IMR-90 (cell line): ENCODE results near the gene YARS2. TPM values are rescaled to one million over a fixed set of nuclear protein-coding genes. Genes with fewer than 3 reads are reported as not detected.

ENCODE experiments used
- ATAC-seq: fragments of 200-7000 bp; cut with Tn5 transposase; 2 replicates; pipeline ENCODE4 v1.9.1; 2020; ENCODE audit warnings: low read depth, mild to moderate bottlenecking, moderate library complexity
- BruUV-seq: library from RNA; stranded (reverse); fragments of 400-500 nt; replicated peaks from 2 replicates; lab custom pipeline; 2021; lab: Mats Ljungman, UMichigan
- CTCF ChIA-PET: fragments of 300-600 bp; formaldehyde crosslinking; extraction: SDS; loops from one replicate; lab custom pipeline; 2021; ENCODE audit warnings: antibody characterized with exemption; lab: Yijun Ruan, JAX
- POLR2A ChIA-PET: fragments of 300-600 bp; sonication (Branson Sonifier 250); formaldehyde crosslinking; loops from one replicate; lab custom pipeline; 2022; ENCODE audit warnings: antibody characterized with exemption; ENCODE audit not compliant: unreplicated experiment; lab: Charles Lee
- DNase-seq: peaks from one replicate; pipeline ENCODE4 v3.0.0; 2013
- H2AFZ ChIP-seq: replicated peaks from 2 replicates; pipeline ENCODE3; 2013; ENCODE audit warnings: low read length, mild to moderate bottlenecking; ENCODE audit not compliant: poor library complexity
- H2AK5ac ChIP-seq: 2 replicates; pipeline ENCODE4 v1.6.1; 2013; ENCODE audit warnings: low read depth, low read length, inconsistent platforms
- H2AK9ac ChIP-seq: replicated peaks from 2 replicates; pipeline ENCODE3; 2013; ENCODE audit warnings: mild to moderate bottlenecking, low read depth, low read length, moderate library complexity; ENCODE audit not compliant: poor library complexity
- H2BK120ac ChIP-seq: 2 replicates; pipeline ENCODE4 v1.6.1; 2013; ENCODE audit warnings: low read depth, low read length, inconsistent platforms
- H2BK15ac ChIP-seq: 3 replicates; pipeline ENCODE4 v1.6.1; 2013; ENCODE audit warnings: low read depth, low read length, inconsistent platforms
- H2BK20ac ChIP-seq: 2 replicates; pipeline ENCODE4 v1.6.1; 2013; ENCODE audit warnings: low read depth, mild to moderate bottlenecking, inconsistent platforms, low read length, moderate library complexity
- H2BK5ac ChIP-seq: 2 replicates; pipeline ENCODE4 v1.6.1; 2013; ENCODE audit warnings: mild to moderate bottlenecking, low read depth, low read length, inconsistent platforms; ENCODE audit not compliant: poor library complexity, severe bottlenecking
- H3K14ac ChIP-seq: replicated peaks from 2 replicates; pipeline ENCODE4 v1.6.1; 2013; ENCODE audit warnings: low read depth, low read length, inconsistent platforms
- H3K18ac ChIP-seq: 2 replicates; pipeline ENCODE4 v1.6.1; 2013; ENCODE audit warnings: low read depth, low read length, control low read depth
- H3K23ac ChIP-seq: 2 replicates; pipeline ENCODE4 v1.6.1; 2013; ENCODE audit warnings: low read depth, low read length, inconsistent platforms
- H3K27ac ChIP-seq: 2 replicates; pipeline ENCODE4 v1.5.1; 2013; ENCODE audit warnings: mild to moderate bottlenecking, control low read depth, low read length; ENCODE audit not compliant: insufficient read depth
- H3K27me3 ChIP-seq: 2 replicates; pipeline ENCODE4 v1.6.1; 2013; ENCODE audit warnings: low read length; ENCODE audit not compliant: control insufficient read depth, insufficient read depth
- H3K36me3 ChIP-seq: 2 replicates; pipeline ENCODE4 v1.6.1; 2013; ENCODE audit warnings: low read length, mixed read lengths; ENCODE audit not compliant: control insufficient read depth, insufficient read depth
- H3K4ac ChIP-seq: 2 replicates; pipeline ENCODE4 v1.6.1; 2013; ENCODE audit warnings: low read depth, low read length, inconsistent platforms
- H3K4me1 ChIP-seq: 2 replicates; pipeline ENCODE4 v1.6.1; 2013; ENCODE audit warnings: low read length, mixed read lengths; ENCODE audit not compliant: control insufficient read depth, insufficient read depth
- H3K4me2 ChIP-seq: 2 replicates; pipeline ENCODE4 v1.6.1; 2013; ENCODE audit warnings: low read depth, mild to moderate bottlenecking, control low read depth, low read length, moderate library complexity
- H3K4me3 ChIP-seq: 2 replicates; pipeline ENCODE4 v1.5.1; 2013; ENCODE audit warnings: low read depth, mild to moderate bottlenecking, control low read depth, low read length, moderate library complexity; ENCODE audit not compliant: insufficient read depth
- H3K56ac ChIP-seq: 2 replicates; pipeline ENCODE4 v1.6.1; 2013; ENCODE audit warnings: low read length, inconsistent platforms; ENCODE audit not compliant: insufficient read depth; ENCODE audit errors: extremely low read depth
- H3K79me1 ChIP-seq, 2 experiments: 2 replicates each; pipeline ENCODE4 v1.6.1; 2013; ENCODE audit warnings: low read length in 2 of 2, inconsistent platforms in 1 of 2, low read depth in 1 of 2
- H3K9ac ChIP-seq: 2 replicates; pipeline ENCODE4 v1.6.1; 2013; ENCODE audit warnings: low read depth, low read length, control low read depth
- H3K9me1 ChIP-seq: 2 replicates; pipeline ENCODE4 v1.6.1; 2013; ENCODE audit warnings: low read length, inconsistent platforms; ENCODE audit not compliant: insufficient read depth
- H3K9me3 ChIP-seq: 2 replicates; pipeline ENCODE4 v1.6.1; 2013; ENCODE audit warnings: low read length; ENCODE audit not compliant: control insufficient read depth, insufficient read depth
- H4K20me1 ChIP-seq: 2 replicates; pipeline ENCODE4 v1.6.1; 2013; ENCODE audit warnings: low read length, inconsistent platforms; ENCODE audit not compliant: insufficient read depth
- H4K5ac ChIP-seq: 2 replicates; pipeline ENCODE4 v1.6.1; 2013; ENCODE audit warnings: mild to moderate bottlenecking, low read depth, low read length, control low read depth
- H4K8ac ChIP-seq, 2 experiments: 2 replicates each; pipeline ENCODE4 v1.6.1; 2013; ENCODE audit warnings: low read depth in 2 of 2, low read length in 2 of 2, control low read depth in 1 of 2, inconsistent platforms in 1 of 2
- H4K91ac ChIP-seq: 2 replicates; pipeline ENCODE4 v1.6.1; 2013; ENCODE audit warnings: low read depth, low read length, inconsistent platforms; ENCODE audit not compliant: insufficient read depth
- BHLHE40 ChIP-seq: fragments of 150-350 bp; IDR thresholded peaks from 2 replicates; pipeline ENCODE4 v1.6.1; 2016; ENCODE audit warnings: mild to moderate bottlenecking, low read depth, low read length
- CEBPB ChIP-seq: IDR thresholded peaks from 2 replicates; pipeline ENCODE4 v1.6.1; 2012; ENCODE audit warnings: low read depth, low read length, improper control_type of control experiment
- CHD1 ChIP-seq: IDR thresholded peaks from 2 replicates; pipeline ENCODE4 v1.6.1; 2012; ENCODE audit warnings: low read depth, low read length, improper control_type of control experiment
- FOS ChIP-seq: fragments of 150-350 bp; IDR thresholded peaks from 2 replicates; pipeline ENCODE4 v1.6.1; 2016; ENCODE audit warnings: low read depth, low read length
- MAFK ChIP-seq: IDR thresholded peaks from 2 replicates; pipeline ENCODE4 v1.6.1; 2012; ENCODE audit warnings: low read depth, low read length, improper control_type of control experiment
- MAZ ChIP-seq: IDR thresholded peaks from 2 replicates; pipeline ENCODE4 v1.6.1; 2012; ENCODE audit warnings: low read depth, mild to moderate bottlenecking, low read length, improper control_type of control experiment, moderate library complexity, borderline replicate concordance
- MXI1 ChIP-seq: IDR thresholded peaks from 2 replicates; pipeline ENCODE4 v1.6.1; 2012; ENCODE audit warnings: low read depth, mild to moderate bottlenecking, low read length, moderate library complexity, borderline replicate concordance
- NFE2L2 ChIP-seq: fragments of 150-350 bp; IDR thresholded peaks from 2 replicates; pipeline ENCODE4 v1.6.1; 2016; ENCODE audit warnings: low read depth, mild to moderate bottlenecking, low read length
- POLR2A ChIP-seq: IDR thresholded peaks from 2 replicates; pipeline ENCODE4 v1.6.1; 2012; ENCODE audit warnings: mild to moderate bottlenecking, low read depth, low read length
- RAD21 ChIP-seq: IDR thresholded peaks from 2 replicates; pipeline ENCODE4 v1.6.1; 2012; ENCODE audit warnings: low read length, improper control_type of control experiment
- RCOR1 ChIP-seq: IDR thresholded peaks from 2 replicates; pipeline ENCODE4 v1.6.1; 2012; ENCODE audit warnings: mild to moderate bottlenecking, low read length, improper control_type of control experiment; ENCODE audit not compliant: insufficient replicate concordance
- WGBS, 2 experiments: methylation state at CpG; one replicate each; pipeline versions ENCODE4 v1.1.5 to v1.1.7; 2013; ENCODE audit warnings: missing lambda C conversion rate in 2 of 2; ENCODE audit not compliant: insufficient read length in 1 of 2; ENCODE audit errors: extremely low coverage in 2 of 2; 5-methylcytosine and 5-hydroxymethylcytosine counted together
- dilution Hi-C: fragments of 300-500 bp; cut with HindIII; formaldehyde crosslinking; loops from one replicate; pipeline ENCODE4 v1.14.3; 2018; ENCODE audit warnings: low sequenced_read_pairs; ENCODE audit not compliant: unreplicated experiment
- in situ Hi-C: fragments of 300-500 bp; cut with MboI; formaldehyde crosslinking; loops from 3 replicates; pipeline ENCODE4 v1.14.3; 2019; ENCODE audit warnings: low sequenced_read_pairs, inconsistent platforms, mixed read lengths
- intact Hi-C: fragments of 100-400 bp; cut with micrococcal nuclease; formaldehyde crosslinking; loops from 2 replicates; pipeline ENCODE4 v1.10.0; 2022
- polyA plus RNA-seq, 3 experiments: library from polyadenylated mRNA; depleted of rRNA; stranded (reverse); fragments of >200 nt; gene quantifications; 2 replicates each; pipeline ENCODE4 v1.2.3, GENCODE V29; 2012; ENCODE audit warnings: low replicate concordance in 1 of 3
- total RNA-seq: library from RNA; depleted of rRNA; stranded (reverse); fragments of >200 nt; gene quantifications from 2 replicates; pipeline ENCODE4 v1.2.3, GENCODE V29; 2012
- TF ChIP-seq, protein P1 (sequence below): conservative IDR thresholded peaks from 2 replicates; pipeline ENCODE4 v1.5.1; 2012; ENCODE audit warnings: mild to moderate bottlenecking, low read depth, low read length, improper control_type of control experiment
- TF ChIP-seq, protein P2 (sequence below): fragments of 150-350 bp; IDR thresholded peaks from 2 replicates; pipeline ENCODE4 v1.6.1; 2016; ENCODE audit warnings: low read depth, mild to moderate bottlenecking, low read length, moderate library complexity, borderline replicate concordance
- TF ChIP-seq, protein P3 (sequence below): fragments of 150-350 bp; IDR thresholded peaks from 2 replicates; pipeline ENCODE4 v1.6.1; 2017; ENCODE audit warnings: mild to moderate bottlenecking, antibody characterized with exemption, low read length, low read depth

YARS2 gene
- total and polyA plus RNA-seq, 2 of the 4 experiments (the other 2 are of a cell fraction) = 15.3 to 26.9 TPM

DNA sequence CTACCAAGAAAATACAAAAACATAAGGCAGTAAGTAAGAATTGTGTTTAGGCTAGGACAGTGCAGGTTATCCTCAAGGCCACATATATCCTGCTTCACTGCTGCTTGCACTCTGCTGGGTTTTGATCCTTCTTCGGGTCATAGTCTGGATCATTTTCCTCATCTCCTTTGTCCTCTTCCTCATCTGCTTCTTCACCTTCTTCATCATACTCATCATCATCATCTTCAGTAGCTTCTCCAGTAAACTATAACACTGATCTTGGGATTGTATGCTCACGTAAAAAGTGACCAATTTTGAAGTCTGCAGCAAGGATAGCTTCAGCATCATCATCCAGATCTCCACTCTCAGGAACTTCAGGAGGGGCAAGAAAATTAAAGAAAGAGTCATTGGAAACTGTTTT is 29.4 kb downstream of the YARS2 start:
- no peak for ATAC-seq
- no peak overlapping the region for H4K8ac ChIP-seq
- no peak overlapping the region for H2BK120ac ChIP-seq
- H3K27me3 ChIP-seq = no peaks in the 10 kb centered on the region
- no peak overlapping the region for H2AK9ac ChIP-seq
- no peak overlapping the region for H2BK20ac ChIP-seq
- no peak overlapping the region for H3K9ac ChIP-seq
- no peak overlapping the region for H3K4me2 ChIP-seq
- peaks cover 1 to 3% of the 10 kb centered on the region in 2 experiments; a peak in 2 of 4 replicates for H3K79me1 ChIP-seq
- peaks cover 19% of the 10 kb centered on the region for H3K36me3 ChIP-seq
- no peak overlapping the region for H3K4ac ChIP-seq
- POLR2A ChIA-PET = no interaction called here
- DNase-seq = no peak
- H2BK5ac ChIP-seq = no peak overlapping the region
- no peak overlapping the region for H3K4me3 ChIP-seq
- intact Hi-C loops (loop anchor here (10.0 kb wide), 1 partner anchor 361 kb away; no protein-coding TSS in a partner anchor), in situ Hi-C loops (no loop called here), dilution Hi-C loops (no loop called here)
- no peak overlapping the region for H4K91ac ChIP-seq
- 0 out of 2 replicates have a peak, but pooled peaks cover 5% of the 10 kb centered on the region for H3K9me1 ChIP-seq
- no peak overlapping the region for H2AK5ac ChIP-seq
- no peak overlapping the region for H3K14ac ChIP-seq
- TF ChIP-seq MAFK (no peak), CHD1 (no peak), CEBPB (no peak), NFE2L2 (no peak), BHLHE40 (no peak), MAZ (no peak), POLR2A (no peak), RAD21 (no peak), RCOR1 (no peak), FOS (no peak), MXI1 (no peak)
- TF ChIP-seq, protein P1, sequence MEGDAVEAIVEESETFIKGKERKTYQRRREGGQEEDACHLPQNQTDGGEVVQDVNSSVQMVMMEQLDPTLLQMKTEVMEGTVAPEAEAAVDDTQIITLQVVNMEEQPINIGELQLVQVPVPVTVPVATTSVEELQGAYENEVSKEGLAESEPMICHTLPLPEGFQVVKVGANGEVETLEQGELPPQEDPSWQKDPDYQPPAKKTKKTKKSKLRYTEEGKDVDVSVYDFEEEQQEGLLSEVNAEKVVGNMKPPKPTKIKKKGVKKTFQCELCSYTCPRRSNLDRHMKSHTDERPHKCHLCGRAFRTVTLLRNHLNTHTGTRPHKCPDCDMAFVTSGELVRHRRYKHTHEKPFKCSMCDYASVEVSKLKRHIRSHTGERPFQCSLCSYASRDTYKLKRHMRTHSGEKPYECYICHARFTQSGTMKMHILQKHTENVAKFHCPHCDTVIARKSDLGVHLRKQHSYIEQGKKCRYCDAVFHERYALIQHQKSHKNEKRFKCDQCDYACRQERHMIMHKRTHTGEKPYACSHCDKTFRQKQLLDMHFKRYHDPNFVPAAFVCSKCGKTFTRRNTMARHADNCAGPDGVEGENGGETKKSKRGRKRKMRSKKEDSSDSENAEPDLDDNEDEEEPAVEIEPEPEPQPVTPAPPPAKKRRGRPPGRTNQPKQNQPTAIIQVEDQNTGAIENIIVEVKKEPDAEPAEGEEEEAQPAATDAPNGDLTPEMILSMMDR = no peak
- TF ChIP-seq, protein P2, sequence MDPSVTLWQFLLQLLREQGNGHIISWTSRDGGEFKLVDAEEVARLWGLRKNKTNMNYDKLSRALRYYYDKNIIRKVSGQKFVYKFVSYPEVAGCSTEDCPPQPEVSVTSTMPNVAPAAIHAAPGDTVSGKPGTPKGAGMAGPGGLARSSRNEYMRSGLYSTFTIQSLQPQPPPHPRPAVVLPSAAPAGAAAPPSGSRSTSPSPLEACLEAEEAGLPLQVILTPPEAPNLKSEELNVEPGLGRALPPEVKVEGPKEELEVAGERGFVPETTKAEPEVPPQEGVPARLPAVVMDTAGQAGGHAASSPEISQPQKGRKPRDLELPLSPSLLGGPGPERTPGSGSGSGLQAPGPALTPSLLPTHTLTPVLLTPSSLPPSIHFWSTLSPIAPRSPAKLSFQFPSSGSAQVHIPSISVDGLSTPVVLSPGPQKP = no peak
- TF ChIP-seq, protein P3, sequence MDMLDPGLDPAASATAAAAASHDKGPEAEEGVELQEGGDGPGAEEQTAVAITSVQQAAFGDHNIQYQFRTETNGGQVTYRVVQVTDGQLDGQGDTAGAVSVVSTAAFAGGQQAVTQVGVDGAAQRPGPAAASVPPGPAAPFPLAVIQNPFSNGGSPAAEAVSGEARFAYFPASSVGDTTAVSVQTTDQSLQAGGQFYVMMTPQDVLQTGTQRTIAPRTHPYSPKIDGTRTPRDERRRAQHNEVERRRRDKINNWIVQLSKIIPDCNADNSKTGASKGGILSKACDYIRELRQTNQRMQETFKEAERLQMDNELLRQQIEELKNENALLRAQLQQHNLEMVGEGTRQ = no peak
- 100% methylated on average over 1 of the region's 2 CpGs; no CpG with 5 or more reads in 1 of the 2 experiments for WGBS, 2 experiments
- no peaks in the 10 kb centered on the region for H3K4me1 ChIP-seq
- no peak overlapping the region for H3K23ac ChIP-seq
- CTCF ChIA-PET = interaction anchor here (0.6 kb wide), 1 partner anchor 362 kb away, joined by 4 read pairs; no protein-coding TSS in a partner anchor
- no peak overlapping the region for H2AFZ ChIP-seq
- H3K18ac ChIP-seq = no peak overlapping the region
- no TSS peak for BruUV-seq
- no peak overlapping the region for H2BK15ac ChIP-seq
- no peak overlapping the region for H3K56ac ChIP-seq
- H4K5ac ChIP-seq = no peak overlapping the region
- H3K9me3 ChIP-seq = no peaks in the 10 kb centered on the region
- H3K27ac ChIP-seq = no peak overlapping the region
- H4K20me1 ChIP-seq = no peaks in the 10 kb centered on the region
